Activated naive CD4-positive, alpha-beta T cell treated with anti-CD3 and anti-CD28 coated beads, Interleukin-2, amount 50 U/mL, for 16 hours (primary cell): Measurements from ENCODE around the gene ANKRD33.

Experiments used
- DNase-seq: peaks from one replicate; pipeline ENCODE4 v3.0.0-alpha.2; 2020

The ANKRD33 gene

GRCh38 chr12:51887476-51888315 is at the start of gene ANKRD33:
Gene ANKRD33 (plus strand): TSS chr12:51888103. CDS start chr12:51888187, 84 bp downstream.
- no peak for DNase-seq

- DNase-seq, result no peak
Observed at GRCh38 chr12:51838762-51839161, 49.1 kb upstream of the ANKRD33 start.

GRCh38 chr12:51839310-51839947 is 48.5 kb upstream of the ANKRD33 start:
- DNase-seq, result no peak

- DNase-seq, result no peak
Observed at GRCh38 chr12:51840966-51841365, 46.9 kb upstream of the ANKRD33 start.

- no peak for DNase-seq
Observed at GRCh38 chr12:51841727-51842126, 46.2 kb upstream of the ANKRD33 start.

GRCh38 chr12:51844854-51845253 is 43.0 kb upstream of the ANKRD33 start:
- no peak for DNase-seq

- no peak for DNase-seq
Observed at GRCh38 chr12:51845482-51845881, 42.4 kb upstream of the ANKRD33 start.

- DNase-seq, result no peak
Observed at GRCh38 chr12:51846271-51846691, 41.6 kb upstream of the ANKRD33 start.

- peak; percentile 49 for DNase-seq
Observed at GRCh38 chr12:51846911-51847642, 40.8 kb upstream of the ANKRD33 start.

- DNase-seq, result peak; percentile 29
Observed at GRCh38 chr12:51847643-51848325, 40.1 kb upstream of the ANKRD33 start.

- DNase-seq, result no peak
Observed at GRCh38 chr12:51848326-51848727, 39.6 kb upstream of the ANKRD33 start, which contains the start of gene FIGNL2. Gene FIGNL2 (minus strand): TSS chr12:51848718. CDS start chr12:51822413, 26,305 bp downstream.

- DNase-seq, result no peak
Observed at GRCh38 chr12:51848841-51849735, 38.8 kb upstream of the ANKRD33 start.

- no peak for DNase-seq
Observed at GRCh38 chr12:51850081-51850964, 37.6 kb upstream of the ANKRD33 start.

- DNase-seq, result no peak
Observed at GRCh38 chr12:51850965-51851299, 37.0 kb upstream of the ANKRD33 start.

- DNase-seq, result no peak
Observed at GRCh38 chr12:51851413-51852124, 36.3 kb upstream of the ANKRD33 start.

- DNase-seq, result no peak
Observed at GRCh38 chr12:51852404-51853137, 35.3 kb upstream of the ANKRD33 start.

- DNase-seq, result no peak
Observed at GRCh38 chr12:51855586-51856428, 32.1 kb upstream of the ANKRD33 start.

- DNase-seq, result no peak
Observed at GRCh38 chr12:51860986-51861385, 26.9 kb upstream of the ANKRD33 start.
